HepG2 (cell line): Measurements from ENCODE around the gene SMYD2. TPM values are rescaled to one million over a fixed set of nuclear protein-coding genes. Genes with fewer than 3 reads are reported as not detected.

Experiments
- ATF7-NPFF ChIP-seq: sonication (generic); formaldehyde crosslinking; IDR thresholded peaks from 2 replicates; pipeline ENCODE4 v1.8.1; 2023; ENCODE audit warnings: mild to moderate bottlenecking, low read depth, missing genetic modification reagents, moderate library complexity
- DZIP1 ChIP-seq: sonication (generic); formaldehyde crosslinking; IDR thresholded peaks from 2 replicates; pipeline ENCODE4 v1.5.0; 2020; ENCODE audit warnings: mild to moderate bottlenecking, missing genetic modification reagents
- HBP1 ChIP-seq: IDR thresholded peaks from 2 replicates; pipeline ENCODE4 v1.6.1; 2016; ENCODE audit warnings: low read depth, control low read depth
- MED1 ChIP-seq: sonication (generic); formaldehyde crosslinking; IDR thresholded peaks from 2 replicates; pipeline ENCODE4 v1.4.0; 2020; ENCODE audit warnings: missing genetic modification reagents
- RARG ChIP-seq: sonication (generic); formaldehyde crosslinking; IDR thresholded peaks from 2 replicates; pipeline ENCODE4 v1.4.0; 2020; ENCODE audit warnings: low read depth, mild to moderate bottlenecking, missing genetic modification reagents
- SCMH1 ChIP-seq: sonication (generic); formaldehyde crosslinking; IDR thresholded peaks from 2 replicates; pipeline ENCODE4 v1.9.0; 2021; ENCODE audit warnings: missing genetic modification reagents, mild to moderate bottlenecking, borderline replicate concordance
- SRSF4 ChIP-seq: fragments of 200-400 bp; formaldehyde crosslinking; IDR thresholded peaks from one replicate; pipeline ENCODE4 v1.6.1; 2018; ENCODE audit warnings: mild to moderate bottlenecking, low read depth, low read length, moderate library complexity; ENCODE audit not compliant: poor library complexity, severe bottlenecking
- TBP ChIP-seq: sonication (generic); formaldehyde crosslinking; IDR thresholded peaks from 2 replicates; pipeline ENCODE4 v1.5.0; 2020; ENCODE audit warnings: missing genetic modification reagents
- ZBTB37 ChIP-seq: sonication (generic); formaldehyde crosslinking; IDR thresholded peaks from 2 replicates; pipeline ENCODE4 v1.4.0; 2020; ENCODE audit warnings: mild to moderate bottlenecking, missing genetic modification reagents
- ZBTB42 ChIP-seq: sonication (generic); formaldehyde crosslinking; IDR thresholded peaks from 2 replicates; pipeline ENCODE4 v1.5.0; 2020; ENCODE audit warnings: mild to moderate bottlenecking, missing genetic modification reagents
- ZMAT3 ChIP-seq: sonication (generic); formaldehyde crosslinking; conservative IDR thresholded peaks from 2 replicates; pipeline ENCODE4 v1.7.0; 2021; ENCODE audit warnings: missing genetic modification reagents
- ZMYM4 ChIP-seq: sonication (generic); formaldehyde crosslinking; IDR thresholded peaks from 2 replicates; pipeline ENCODE4 v1.8.1; 2023; ENCODE audit warnings: mild to moderate bottlenecking, missing genetic modification reagents
- ZNF121 ChIP-seq: sonication (generic); formaldehyde crosslinking; IDR thresholded peaks from 2 replicates; pipeline ENCODE4 v1.5.0; 2020; ENCODE audit warnings: mild to moderate bottlenecking, missing genetic modification reagents
- ZNF138 ChIP-seq: sonication (generic); formaldehyde crosslinking; IDR thresholded peaks from 2 replicates; pipeline ENCODE4 v1.5.0; 2020; ENCODE audit warnings: mild to moderate bottlenecking, low read depth, missing genetic modification reagents
- ZNF17 ChIP-seq: sonication (generic); formaldehyde crosslinking; IDR thresholded peaks from 2 replicates; pipeline ENCODE4 v1.5.0; 2020; ENCODE audit warnings: mild to moderate bottlenecking, missing genetic modification reagents
- ZNF207 ChIP-seq: fragments of 450-650 bp; IDR thresholded peaks from 2 replicates; pipeline ENCODE4 v1.6.1; 2016; ENCODE audit warnings: antibody characterized with exemption, borderline replicate concordance
- ZNF790 ChIP-seq: sonication (generic); formaldehyde crosslinking; IDR thresholded peaks from 2 replicates; pipeline ENCODE4 v1.8.0; 2022; ENCODE audit warnings: missing genetic modification reagents, mild to moderate bottlenecking, borderline replicate concordance
- ZSCAN31 ChIP-seq: sonication (generic); formaldehyde crosslinking; IDR thresholded peaks from 2 replicates; pipeline ENCODE4 v1.5.0; 2020; ENCODE audit warnings: low read depth, mild to moderate bottlenecking, missing genetic modification reagents
- polyA plus RNA-seq, 8 experiments: library from polyadenylated mRNA; depleted of rRNA in 3 of 8; stranded (reverse) in 7 of 8; unstranded in 1 of 8; fragments of >200 nt; fragmentation: Illumina TruSeq in 4 of 8; extraction: Trizol in 4 of 8; gene quantifications; 2 replicates each; pipeline versions ENCODE4 v1.2.1 to v1.2.3, GENCODE V29; 2011 to 2016; ENCODE audit warnings: low read depth in 4 of 8, missing spikeins in 1 of 8, mixed read lengths in 1 of 8; ENCODE audit not compliant: insufficient read depth in 1 of 8
- total RNA-seq, 5 experiments: library from RNA; depleted of rRNA; stranded (reverse); fragments of >200 nt; fragmentation: Illumina TruSeq; extraction: Trizol; gene quantifications; 2 replicates each; pipeline ENCODE4 v1.2.3, GENCODE V29; 2016; ENCODE audit warnings: low read depth in 1 of 5
- TF ChIP-seq, protein P1 (sequence below): sonication (generic); formaldehyde crosslinking; IDR thresholded peaks from 2 replicates; pipeline ENCODE4 v1.5.1; 2020; ENCODE audit warnings: missing genetic modification reagents, mild to moderate bottlenecking, borderline replicate concordance
- TF ChIP-seq, protein P2 (sequence below): sonication (generic); formaldehyde crosslinking; IDR thresholded peaks from 2 replicates; pipeline ENCODE4 v1.9.0; 2021; ENCODE audit warnings: missing genetic modification reagents, mild to moderate bottlenecking, borderline replicate concordance

SMYD2 gene
- total and polyA plus RNA-seq, 2 of the 13 experiments (the other 11 are each of a cell fraction or from before 2014, with no cell fraction given) = 72.7 to 139 TPM

- TF ChIP-seq ZSCAN31 (CRISPR knock-in tag) = no peak
- TF ChIP-seq, protein P1, sequence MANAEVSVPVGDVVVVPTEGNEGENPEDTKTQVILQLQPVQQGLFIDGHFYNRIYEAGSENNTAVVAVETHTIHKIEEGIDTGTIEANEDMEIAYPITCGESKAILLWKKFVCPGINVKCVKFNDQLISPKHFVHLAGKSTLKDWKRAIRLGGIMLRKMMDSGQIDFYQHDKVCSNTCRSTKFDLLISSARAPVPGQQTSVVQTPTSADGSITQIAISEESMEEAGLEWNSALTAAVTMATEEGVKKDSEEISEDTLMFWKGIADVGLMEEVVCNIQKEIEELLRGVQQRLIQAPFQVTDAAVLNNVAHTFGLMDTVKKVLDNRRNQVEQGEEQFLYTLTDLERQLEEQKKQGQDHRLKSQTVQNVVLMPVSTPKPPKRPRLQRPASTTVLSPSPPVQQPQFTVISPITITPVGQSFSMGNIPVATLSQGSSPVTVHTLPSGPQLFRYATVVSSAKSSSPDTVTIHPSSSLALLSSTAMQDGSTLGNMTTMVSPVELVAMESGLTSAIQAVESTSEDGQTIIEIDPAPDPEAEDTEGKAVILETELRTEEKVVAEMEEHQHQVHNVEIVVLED = no peak
- TF ChIP-seq DZIP1 = no peak
- TF ChIP-seq ZNF790 (CRISPR knock-in tag) = no peak
- no peak for TF ChIP-seq ZNF17
- no peak for TF ChIP-seq SRSF4
- TF ChIP-seq ZMAT3 (CRISPR knock-in tag) = no peak
- peak; percentile 20; the same call in 1 of the 2 replicates for TF ChIP-seq MED1 (CRISPR knock-in tag)
- no peak for TF ChIP-seq ZBTB37 (CRISPR knock-in tag)
- TF ChIP-seq RARG (CRISPR knock-in tag) = no peak
- TF ChIP-seq SCMH1 (CRISPR knock-in tag) = no peak
- no peak for TF ChIP-seq TBP (CRISPR knock-in tag)
- TF ChIP-seq ZMYM4 = peak; percentile 49; the same call in 1 of the 2 replicates
- TF ChIP-seq ZNF138 (CRISPR knock-in tag) = no peak
- TF ChIP-seq ZBTB42 (CRISPR knock-in tag) = no peak
- TF ChIP-seq, protein P2, sequence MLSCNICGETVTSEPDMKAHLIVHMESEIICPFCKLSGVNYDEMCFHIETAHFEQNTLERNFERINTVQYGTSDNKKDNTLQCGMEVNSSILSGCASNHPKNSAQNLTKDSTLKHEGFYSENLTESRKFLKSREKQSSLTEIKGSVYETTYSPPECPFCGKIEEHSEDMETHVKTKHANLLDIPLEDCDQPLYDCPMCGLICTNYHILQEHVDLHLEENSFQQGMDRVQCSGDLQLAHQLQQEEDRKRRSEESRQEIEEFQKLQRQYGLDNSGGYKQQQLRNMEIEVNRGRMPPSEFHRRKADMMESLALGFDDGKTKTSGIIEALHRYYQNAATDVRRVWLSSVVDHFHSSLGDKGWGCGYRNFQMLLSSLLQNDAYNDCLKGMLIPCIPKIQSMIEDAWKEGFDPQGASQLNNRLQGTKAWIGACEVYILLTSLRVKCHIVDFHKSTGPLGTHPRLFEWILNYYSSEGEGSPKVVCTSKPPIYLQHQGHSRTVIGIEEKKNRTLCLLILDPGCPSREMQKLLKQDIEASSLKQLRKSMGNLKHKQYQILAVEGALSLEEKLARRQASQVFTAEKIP = no peak
- TF ChIP-seq HBP1 = no peak
- TF ChIP-seq ZNF207 = no peak
- no peak for TF ChIP-seq ZNF121
- TF ChIP-seq ATF7-NPFF (CRISPR knock-in tag) = no peak
These were observed 19.5 kb upstream of the SMYD2 start (continued) for GRCh38 chr1:214261206-214262123.
